Endothelial cell of umbilical vein (primary cell): ENCODE data around the gene SH3RF3. TPM values are rescaled to one million over a fixed set of nuclear protein-coding genes. Genes with fewer than 3 reads are reported as not detected.

Experiments
- BruUV-seq: library from RNA; stranded (reverse); fragments of 400-500 nt; replicated peaks from 2 replicates; lab custom pipeline; 2021; lab: Mats Ljungman, UMichigan
- CTCF ChIA-PET: fragments of 300-600, 350-600 bp; sonication (Branson Sonifier 250); formaldehyde crosslinking; loops from one replicate; lab custom pipeline; 2021; ENCODE audit warnings: antibody characterized with exemption, inconsistent platforms; lab: Charles Lee
- POLR2A ChIA-PET: fragments of 300-600, 350-600 bp; sonication (Branson Sonifier 250); formaldehyde crosslinking; loops from one replicate; lab custom pipeline; 2021; ENCODE audit warnings: antibody characterized with exemption, inconsistent platforms; lab: Charles Lee
- DNase-seq: peaks from one replicate; pipeline ENCODE4 v3.0.0-alpha.2; 2011; ENCODE audit warnings: low read depth, low spot score
- FAIRE-seq: peaks from 2 replicates; lab custom pipeline; 2011; peaks lifted over from hg19 to GRCh38; lab: Jason Lieb, UNC
- H2AFZ ChIP-seq: 2 replicates; pipeline ENCODE4 v1.6.0; 2012; ENCODE audit warnings: low read depth, low read length, control low read depth, inconsistent platforms
- H3K27ac ChIP-seq: 2 replicates; pipeline ENCODE4 v1.5.1; 2011; ENCODE audit warnings: low read depth, mild to moderate bottlenecking, control low read depth, low read length, moderate library complexity; ENCODE audit not compliant: insufficient read depth
- H3K27me3 ChIP-seq, 2 experiments: 2 replicates each; pipeline versions ENCODE4 v1.6.0 to v1.6.1; 2011; ENCODE audit warnings: low read length in 2 of 2, mixed read lengths in 1 of 2; ENCODE audit not compliant: control insufficient read depth in 2 of 2, insufficient read depth in 2 of 2
- H3K36me3 ChIP-seq, 2 experiments: 2 replicates in 1 of 2; 3 replicates in 1 of 2; pipeline ENCODE4 v1.5.1; 2011; ENCODE audit warnings: low read length in 2 of 2, mild to moderate bottlenecking in 1 of 2, moderate library complexity in 1 of 2; ENCODE audit not compliant: control insufficient read depth in 2 of 2, insufficient read depth in 2 of 2; ENCODE audit errors: extremely low read depth in 1 of 2
- H3K4me1 ChIP-seq: 3 replicates; pipeline ENCODE4 v1.5.1; 2011; ENCODE audit warnings: mild to moderate bottlenecking, low read length; ENCODE audit not compliant: control insufficient read depth, insufficient read depth; ENCODE audit errors: extremely low read depth
- H3K4me2 ChIP-seq: 2 replicates; pipeline ENCODE4 v1.6.1; 2011; ENCODE audit warnings: low read length, control low read depth, mixed read lengths; ENCODE audit not compliant: insufficient read depth
- H3K4me3 ChIP-seq, 3 experiments: fragments of 200-600 bp in 1 of 3; sonication (generic), shearing (Covaris generic) in 1 of 3; replicated peaks in 1 of 3; 2 replicates each; pipeline ENCODE4 v1.5.1; 2011 to 2016; ENCODE audit warnings: control low read depth in 3 of 3, low read length in 3 of 3, mild to moderate bottlenecking in 2 of 3, inconsistent platforms in 1 of 3, low read depth in 1 of 3, moderate library complexity in 1 of 3; ENCODE audit not compliant: insufficient read depth in 1 of 3
- H3K79me2 ChIP-seq: 2 replicates; pipeline ENCODE4 v1.6.0; 2012; ENCODE audit warnings: low read length, inconsistent platforms; ENCODE audit not compliant: control insufficient read depth, insufficient read depth
- H3K9ac ChIP-seq: replicated peaks from 2 replicates; pipeline ENCODE3; 2011; ENCODE audit warnings: low read length, control low read depth; ENCODE audit not compliant: insufficient read depth; ENCODE audit errors: extremely low read depth
- H3K9me1 ChIP-seq: replicated peaks from 3 replicates; pipeline ENCODE4 v1.6.0; 2011; ENCODE audit warnings: mild to moderate bottlenecking, low read length; ENCODE audit not compliant: control insufficient read depth, insufficient read depth; ENCODE audit errors: extremely low read depth
- H3K9me3 ChIP-seq: replicated peaks from 2 replicates; pipeline ENCODE4 v1.5.1; 2012; ENCODE audit warnings: low read length, inconsistent platforms; ENCODE audit not compliant: control insufficient read depth, insufficient read depth
- H4K20me1 ChIP-seq: replicated peaks from 2 replicates; pipeline ENCODE3; 2011; ENCODE audit warnings: mild to moderate bottlenecking, low read length; ENCODE audit not compliant: control insufficient read depth, insufficient read depth; ENCODE audit errors: extremely low read depth
- EZH2 ChIP-seq: IDR thresholded peaks from 2 replicates; pipeline ENCODE4 v1.6.1; 2012; ENCODE audit warnings: borderline replicate concordance, low read depth, mild to moderate bottlenecking, moderate library complexity, low read length, inconsistent platforms; ENCODE audit not compliant: severe bottlenecking
- GATA2 ChIP-seq: IDR thresholded peaks from 2 replicates; pipeline ENCODE4 v1.7.0; 2011; ENCODE audit warnings: low read depth, mild to moderate bottlenecking, moderate library complexity, mixed read lengths, low read length; ENCODE audit not compliant: insufficient read length, insufficient read depth
- JUN ChIP-seq: IDR thresholded peaks from 2 replicates; pipeline ENCODE4 v1.6.1; 2011; ENCODE audit warnings: borderline replicate concordance, low read depth; ENCODE audit not compliant: insufficient read length, insufficient read depth
- POLR2A ChIP-seq: IDR thresholded peaks from 2 replicates; pipeline ENCODE4 v1.6.1; 2012; ENCODE audit warnings: low read depth, mild to moderate bottlenecking, control low read depth, low read length
- POLR2AphosphoS5 ChIP-seq: IDR thresholded peaks from 2 replicates; pipeline ENCODE4 v1.6.1; 2012; ENCODE audit warnings: low read depth, mild to moderate bottlenecking, control low read depth, low read length, moderate library complexity; ENCODE audit not compliant: insufficient read depth
- dilution Hi-C: fragments of 300-500 bp; cut with MboI; formaldehyde crosslinking; loops from one replicate; pipeline ENCODE4 v1.15.0; 2019; ENCODE audit warnings: low sequenced_read_pairs; ENCODE audit not compliant: extremely low pct_ligation_motif_present
- intact Hi-C: fragments of 100-400 bp; cut with micrococcal nuclease; formaldehyde crosslinking; loops from one replicate; pipeline ENCODE4 v1.10.0; 2022
- polyA plus RNA-seq, 4 experiments: library from polyadenylated mRNA; depleted of rRNA in 3 of 4; stranded (reverse) in 3 of 4; unstranded in 1 of 4; fragments of >200 nt; gene quantifications; 2 replicates each; pipeline versions ENCODE4 v1.2.1 to v1.2.3, GENCODE V29; 2011 to 2012; ENCODE audit warnings: missing spikeins in 1 of 4
- total RNA-seq: library from RNA; stranded (reverse); gene quantifications from 2 replicates; pipeline ENCODE4 v1.2.3, GENCODE V29; 2021
- TF ChIP-seq, protein P1 (sequence below), 2 donors: IDR thresholded peaks; 1 replicate in 1 of 2; 2 replicates in 1 of 2; pipeline ENCODE4 v1.5.1; 2011; ENCODE audit warnings: low read length in 2 of 2, mild to moderate bottlenecking in 2 of 2, moderate library complexity in 2 of 2, control low read depth in 1 of 2, inconsistent platforms in 1 of 2, low read depth in 1 of 2; ENCODE audit not compliant: insufficient read depth in 1 of 2; ENCODE audit errors: extremely low read depth in 1 of 2
- TF ChIP-seq, protein P2 (sequence below): IDR thresholded peaks from 2 replicates; pipeline ENCODE4 v1.6.1; 2011; ENCODE audit not compliant: insufficient read depth, insufficient read length

Gene SH3RF3
- total and polyA plus RNA-seq, 2 donors (not counting 3 experiments of a cell fraction or from before 2014, with no cell fraction given) = 3.8 to 14.7 TPM

DNA sequence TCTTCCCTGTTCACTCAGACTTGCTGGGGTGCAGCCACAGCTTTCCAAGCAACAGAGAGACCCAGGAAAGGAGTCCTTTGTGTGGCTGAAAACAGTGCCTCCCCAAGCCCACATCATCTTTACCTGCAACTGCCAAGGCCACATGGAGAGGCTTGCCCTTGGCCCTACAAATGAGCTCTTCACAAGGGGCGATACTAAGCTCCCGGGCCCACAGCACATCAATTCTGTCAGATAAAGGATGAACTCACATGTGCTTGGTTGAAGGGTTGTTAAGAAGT, 42.3 kb upstream of the SH3RF3 start:
- no TSS peak for BruUV-seq
- dilution Hi-C loops = no loop called here
- H3K36me3 ChIP-seq = no peaks in the 10 kb centered on the region
- H3K27ac ChIP-seq = no peak overlapping the region
- H3K9me1 ChIP-seq = no peaks in the 10 kb centered on the region
- peaks cover 0 to under 1% of the 10 kb centered on the region in 2 experiments for H3K27me3 ChIP-seq
- H3K4me3 ChIP-seq = no peak overlapping the region
- H3K4me2 ChIP-seq = no peak overlapping the region
- no peak for DNase-seq
- no peak overlapping the region for H2AFZ ChIP-seq
- intact Hi-C loops = loop anchor here (5.0 to 10.0 kb wide), 2 partner anchors 54 to 548 kb away; no protein-coding TSS in a partner anchor
- H3K9me3 ChIP-seq = no peaks in the 10 kb centered on the region
- FAIRE-seq = no peak
- no peaks in the 10 kb centered on the region for H4K20me1 ChIP-seq
- H3K4me1 ChIP-seq = peaks cover 18% of the 10 kb centered on the region
- POLR2A ChIA-PET = no interaction called here
- H3K9ac ChIP-seq = no peak overlapping the region
- TF ChIP-seq JUN (no peak), GATA2 (no peak), POLR2AphosphoS5 (no peak), EZH2 (no peak), POLR2A (no peak)
- TF ChIP-seq, protein P1, sequence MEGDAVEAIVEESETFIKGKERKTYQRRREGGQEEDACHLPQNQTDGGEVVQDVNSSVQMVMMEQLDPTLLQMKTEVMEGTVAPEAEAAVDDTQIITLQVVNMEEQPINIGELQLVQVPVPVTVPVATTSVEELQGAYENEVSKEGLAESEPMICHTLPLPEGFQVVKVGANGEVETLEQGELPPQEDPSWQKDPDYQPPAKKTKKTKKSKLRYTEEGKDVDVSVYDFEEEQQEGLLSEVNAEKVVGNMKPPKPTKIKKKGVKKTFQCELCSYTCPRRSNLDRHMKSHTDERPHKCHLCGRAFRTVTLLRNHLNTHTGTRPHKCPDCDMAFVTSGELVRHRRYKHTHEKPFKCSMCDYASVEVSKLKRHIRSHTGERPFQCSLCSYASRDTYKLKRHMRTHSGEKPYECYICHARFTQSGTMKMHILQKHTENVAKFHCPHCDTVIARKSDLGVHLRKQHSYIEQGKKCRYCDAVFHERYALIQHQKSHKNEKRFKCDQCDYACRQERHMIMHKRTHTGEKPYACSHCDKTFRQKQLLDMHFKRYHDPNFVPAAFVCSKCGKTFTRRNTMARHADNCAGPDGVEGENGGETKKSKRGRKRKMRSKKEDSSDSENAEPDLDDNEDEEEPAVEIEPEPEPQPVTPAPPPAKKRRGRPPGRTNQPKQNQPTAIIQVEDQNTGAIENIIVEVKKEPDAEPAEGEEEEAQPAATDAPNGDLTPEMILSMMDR (IDR thresholded peaks at IDR 0.05; ENCODE audit: extremely low read depth in 1 of 2, insufficient read depth in 1 of 2, low read depth in 1 of 2, low read length in 2 of 2) = no peak
- TF ChIP-seq, protein P2, sequence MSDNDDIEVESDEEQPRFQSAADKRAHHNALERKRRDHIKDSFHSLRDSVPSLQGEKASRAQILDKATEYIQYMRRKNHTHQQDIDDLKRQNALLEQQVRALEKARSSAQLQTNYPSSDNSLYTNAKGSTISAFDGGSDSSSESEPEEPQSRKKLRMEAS = no peak
- no peaks in the 10 kb centered on the region for H3K79me2 ChIP-seq
- CTCF ChIA-PET = no interaction called here
